DOHH2 (cell line): ENCODE measurements around the gene TRNP1.

Experiments used
- H3F3A ChIP-seq: fragments of 200-600 bp; sonication (generic), shearing (Covaris generic); 2 replicates; pipeline ENCODE4 v1.6.0; 2016; ENCODE audit warnings: antibody characterized with exemption, mild to moderate bottlenecking; ENCODE audit not compliant: control insufficient read depth, insufficient read depth
- H3K27ac ChIP-seq: fragments of 200-600 bp; sonication (generic); 2 replicates; pipeline ENCODE4 v1.5.1; 2014; ENCODE audit warnings: low read depth, mild to moderate bottlenecking, low read length, moderate library complexity
- H3K27me3 ChIP-seq: fragments of 200-600 bp; sonication (generic); 2 replicates; pipeline ENCODE4 v1.6.1; 2014; ENCODE audit warnings: mild to moderate bottlenecking, low read length, mixed read lengths; ENCODE audit not compliant: control insufficient read depth
- H3K36me3 ChIP-seq: fragments of 200-600 bp; sonication (generic); 2 replicates; pipeline ENCODE4 v1.6.1; 2014; ENCODE audit warnings: mild to moderate bottlenecking, low read length, moderate library complexity, mixed read lengths; ENCODE audit not compliant: control insufficient read depth
- H3K4me1 ChIP-seq: fragments of 200-600 bp; sonication (generic); 2 replicates; pipeline ENCODE4 v1.6.1; 2014; ENCODE audit warnings: mild to moderate bottlenecking, low read length, mixed read lengths; ENCODE audit not compliant: control insufficient read depth
- H3K4me2 ChIP-seq: fragments of 200-600 bp; sonication (generic); 2 replicates; pipeline ENCODE4 v1.6.0; 2014; ENCODE audit warnings: mild to moderate bottlenecking, low read length, moderate library complexity
- H3K4me3 ChIP-seq: fragments of 200-600 bp; sonication (generic); 2 replicates; pipeline ENCODE4 v1.5.1; 2014; ENCODE audit warnings: mild to moderate bottlenecking, low read length, mixed read lengths
- H3K79me2 ChIP-seq: fragments of 200-600 bp; sonication (generic); 2 replicates; pipeline ENCODE4 v1.6.1; 2014; ENCODE audit warnings: mild to moderate bottlenecking, low read length, mixed read lengths; ENCODE audit not compliant: control insufficient read depth
- H3K9me2 ChIP-seq: fragments of 200-600 bp; sonication (generic); replicated peaks from 2 replicates; pipeline ENCODE4 v1.6.1; 2014; ENCODE audit warnings: mild to moderate bottlenecking, low read length, mixed read lengths; ENCODE audit not compliant: control insufficient read depth
- H3K9me3 ChIP-seq: fragments of 200-600 bp; sonication (generic); 2 replicates; pipeline ENCODE4 v1.6.1; 2014; ENCODE audit warnings: antibody characterized with exemption, low read length, mixed read lengths; ENCODE audit not compliant: control insufficient read depth, insufficient read depth
- H4K20me1 ChIP-seq: fragments of 200-600 bp; sonication (generic); 2 replicates; pipeline ENCODE4 v1.6.0; 2014; ENCODE audit warnings: low read depth, mild to moderate bottlenecking, antibody characterized with exemption, low read length, moderate library complexity; ENCODE audit not compliant: control insufficient read depth, insufficient read depth
- EZH2phosphoT487 ChIP-seq: fragments of 200-600 bp; sonication (generic); IDR thresholded peaks from 2 replicates; pipeline ENCODE4 v1.6.1; 2017; ENCODE audit warnings: borderline replicate concordance, mild to moderate bottlenecking, antibody characterized with exemption, low read length, moderate library complexity, mixed read lengths
- TF ChIP-seq, protein P1 (sequence below): fragments of 200-600 bp; sonication (generic); IDR thresholded peaks from one replicate; pipeline ENCODE4 v1.5.1; 2014; ENCODE audit warnings: antibody characterized with exemption, mild to moderate bottlenecking, low read depth, low read length; ENCODE audit not compliant: poor library complexity, severe bottlenecking

TRNP1 gene

DNA sequence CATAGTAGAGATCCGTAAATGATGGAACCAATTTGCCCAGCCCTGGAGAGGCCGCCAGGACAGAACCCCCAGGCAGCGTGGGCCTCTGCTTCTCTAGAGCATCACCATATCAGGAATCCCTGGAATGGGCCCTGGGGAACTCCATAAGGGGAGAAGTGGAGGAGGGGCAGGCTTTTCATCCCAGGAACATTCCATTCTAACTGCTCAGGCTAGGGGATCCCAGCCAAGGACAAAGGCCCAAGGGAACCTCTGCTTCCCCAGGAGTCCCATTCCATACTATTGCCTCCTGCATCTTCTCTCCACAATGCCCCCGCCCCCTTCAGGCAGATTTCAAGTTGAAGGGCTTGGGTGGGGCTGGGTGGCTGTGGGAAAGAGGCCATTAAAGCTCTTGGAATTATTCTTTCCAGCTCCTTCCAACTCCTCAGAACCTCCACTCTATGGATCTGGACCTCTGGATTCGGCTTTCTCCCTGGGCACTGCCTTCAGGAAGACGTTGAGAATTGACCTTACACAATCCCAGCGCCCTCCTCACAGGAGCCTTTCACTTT is 6.0 kb downstream of the TRNP1 start:
- H3K9me3 ChIP-seq: no peaks in the 10 kb centered on the region
- no peak overlapping the region for H3K4me3 ChIP-seq
- no peak overlapping the region for H3K27ac ChIP-seq
- H3K27me3 ChIP-seq: peaks cover 48% of the 10 kb centered on the region
- H3K4me1 ChIP-seq: peaks cover 14% of the 10 kb centered on the region
- no peaks in the 10 kb centered on the region for H4K20me1 ChIP-seq
- no peak for TF ChIP-seq EZH2phosphoT487
- TF ChIP-seq, protein P1, sequence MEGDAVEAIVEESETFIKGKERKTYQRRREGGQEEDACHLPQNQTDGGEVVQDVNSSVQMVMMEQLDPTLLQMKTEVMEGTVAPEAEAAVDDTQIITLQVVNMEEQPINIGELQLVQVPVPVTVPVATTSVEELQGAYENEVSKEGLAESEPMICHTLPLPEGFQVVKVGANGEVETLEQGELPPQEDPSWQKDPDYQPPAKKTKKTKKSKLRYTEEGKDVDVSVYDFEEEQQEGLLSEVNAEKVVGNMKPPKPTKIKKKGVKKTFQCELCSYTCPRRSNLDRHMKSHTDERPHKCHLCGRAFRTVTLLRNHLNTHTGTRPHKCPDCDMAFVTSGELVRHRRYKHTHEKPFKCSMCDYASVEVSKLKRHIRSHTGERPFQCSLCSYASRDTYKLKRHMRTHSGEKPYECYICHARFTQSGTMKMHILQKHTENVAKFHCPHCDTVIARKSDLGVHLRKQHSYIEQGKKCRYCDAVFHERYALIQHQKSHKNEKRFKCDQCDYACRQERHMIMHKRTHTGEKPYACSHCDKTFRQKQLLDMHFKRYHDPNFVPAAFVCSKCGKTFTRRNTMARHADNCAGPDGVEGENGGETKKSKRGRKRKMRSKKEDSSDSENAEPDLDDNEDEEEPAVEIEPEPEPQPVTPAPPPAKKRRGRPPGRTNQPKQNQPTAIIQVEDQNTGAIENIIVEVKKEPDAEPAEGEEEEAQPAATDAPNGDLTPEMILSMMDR: no peak
- H3F3A ChIP-seq: no peaks in the 10 kb centered on the region
- H3K4me2 ChIP-seq: no peak overlapping the region
- H3K36me3 ChIP-seq: no peaks in the 10 kb centered on the region
- no peaks in the 10 kb centered on the region for H3K79me2 ChIP-seq
- no peaks in the 10 kb centered on the region for H3K9me2 ChIP-seq

DNA sequence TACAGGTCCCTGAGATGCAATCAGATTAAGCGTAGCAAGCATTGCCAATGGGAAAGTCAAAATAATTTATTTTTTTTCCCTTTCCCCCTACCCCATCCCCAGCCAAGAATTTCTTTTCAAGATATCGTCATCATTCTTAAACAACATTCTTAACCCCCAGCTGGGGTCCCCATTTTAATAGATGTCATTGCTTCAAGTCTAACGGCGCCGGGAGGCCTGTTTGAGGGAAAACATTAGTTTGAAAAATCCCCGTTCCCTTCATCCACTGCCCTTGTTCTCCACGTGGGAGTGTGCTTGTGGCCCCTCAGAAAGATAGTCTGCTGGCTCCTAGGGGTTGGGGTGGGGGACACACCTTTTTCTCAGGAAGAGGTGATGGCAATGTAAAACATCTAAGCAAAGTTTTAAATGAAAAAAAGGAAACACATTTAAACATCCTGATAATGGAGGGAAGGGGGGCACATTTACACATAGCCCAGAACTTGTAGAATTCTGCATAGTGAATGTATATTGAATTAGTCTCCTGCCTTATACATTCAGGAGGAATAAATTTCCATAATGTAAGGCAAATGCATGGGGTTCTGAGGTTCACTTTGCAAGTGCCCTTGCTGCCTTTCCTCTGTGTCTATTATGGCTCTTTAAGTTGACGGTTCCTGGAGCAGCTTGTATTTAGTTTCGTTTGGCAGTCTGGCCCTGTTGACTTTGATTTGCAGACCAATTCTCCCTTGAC is 6.8 kb downstream of the TRNP1 start:
- H3K4me1 ChIP-seq: peaks cover 14% of the 10 kb centered on the region
- H3K4me2 ChIP-seq: no peak overlapping the region
- no peaks in the 10 kb centered on the region for H3K79me2 ChIP-seq
- H3K4me3 ChIP-seq: no peak overlapping the region
- H3K27me3 ChIP-seq: peaks cover 41% of the 10 kb centered on the region
- no peak overlapping the region for H3K27ac ChIP-seq
- no peaks in the 10 kb centered on the region for H3K36me3 ChIP-seq
- H3F3A ChIP-seq: no peaks in the 10 kb centered on the region
- H4K20me1 ChIP-seq: no peaks in the 10 kb centered on the region
- H3K9me2 ChIP-seq: no peaks in the 10 kb centered on the region
- H3K9me3 ChIP-seq: no peaks in the 10 kb centered on the region
- TF ChIP-seq EZH2phosphoT487: no peak
- TF ChIP-seq, protein P1: no peak

DNA sequence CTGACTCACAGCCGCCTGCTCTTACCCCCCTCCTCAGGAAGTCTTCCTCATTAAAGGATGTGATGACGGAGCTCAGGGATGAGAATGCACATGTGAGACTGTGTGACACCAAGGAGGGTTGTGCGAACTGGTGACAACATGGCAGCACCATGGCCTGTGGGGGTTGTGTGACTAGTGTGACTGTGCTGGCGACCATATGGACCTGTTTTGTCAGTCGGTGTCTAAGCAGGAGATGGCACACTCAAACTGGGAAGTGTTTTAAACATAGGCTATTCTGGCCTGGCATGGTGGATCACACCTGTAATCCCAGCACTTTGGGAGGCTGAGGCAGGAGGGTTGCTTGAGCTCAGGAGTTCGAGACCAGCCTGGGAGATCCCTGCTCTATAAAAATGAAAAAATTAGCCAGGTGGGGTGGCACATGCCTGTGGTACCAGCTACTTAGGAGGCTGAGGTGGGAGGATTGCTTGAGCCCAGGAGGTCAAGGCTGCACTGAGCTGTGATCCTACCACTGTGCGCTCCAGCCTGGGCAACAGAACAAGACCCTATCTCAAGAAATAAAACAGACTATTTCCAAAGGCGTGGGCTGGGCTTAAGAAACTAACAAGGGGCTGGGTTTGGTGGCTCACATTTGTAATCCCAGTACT is 7.4 kb downstream of the TRNP1 start:
- H3K4me1 ChIP-seq: peaks cover 14% of the 10 kb centered on the region
- no peaks in the 10 kb centered on the region for H3K79me2 ChIP-seq
- H3K9me3 ChIP-seq: no peaks in the 10 kb centered on the region
- no peaks in the 10 kb centered on the region for H4K20me1 ChIP-seq
- H3K36me3 ChIP-seq: no peaks in the 10 kb centered on the region
- H3F3A ChIP-seq: no peaks in the 10 kb centered on the region
- TF ChIP-seq EZH2phosphoT487: no peak
- TF ChIP-seq, protein P1: no peak
- H3K27ac ChIP-seq: no peak overlapping the region
- H3K9me2 ChIP-seq: no peaks in the 10 kb centered on the region
- H3K27me3 ChIP-seq: peaks cover 34% of the 10 kb centered on the region
- no peak overlapping the region for H3K4me3 ChIP-seq
- no peak overlapping the region for H3K4me2 ChIP-seq
